Measurements from ENCODE around the gene WDR27.

WDR27 gene

DNA sequence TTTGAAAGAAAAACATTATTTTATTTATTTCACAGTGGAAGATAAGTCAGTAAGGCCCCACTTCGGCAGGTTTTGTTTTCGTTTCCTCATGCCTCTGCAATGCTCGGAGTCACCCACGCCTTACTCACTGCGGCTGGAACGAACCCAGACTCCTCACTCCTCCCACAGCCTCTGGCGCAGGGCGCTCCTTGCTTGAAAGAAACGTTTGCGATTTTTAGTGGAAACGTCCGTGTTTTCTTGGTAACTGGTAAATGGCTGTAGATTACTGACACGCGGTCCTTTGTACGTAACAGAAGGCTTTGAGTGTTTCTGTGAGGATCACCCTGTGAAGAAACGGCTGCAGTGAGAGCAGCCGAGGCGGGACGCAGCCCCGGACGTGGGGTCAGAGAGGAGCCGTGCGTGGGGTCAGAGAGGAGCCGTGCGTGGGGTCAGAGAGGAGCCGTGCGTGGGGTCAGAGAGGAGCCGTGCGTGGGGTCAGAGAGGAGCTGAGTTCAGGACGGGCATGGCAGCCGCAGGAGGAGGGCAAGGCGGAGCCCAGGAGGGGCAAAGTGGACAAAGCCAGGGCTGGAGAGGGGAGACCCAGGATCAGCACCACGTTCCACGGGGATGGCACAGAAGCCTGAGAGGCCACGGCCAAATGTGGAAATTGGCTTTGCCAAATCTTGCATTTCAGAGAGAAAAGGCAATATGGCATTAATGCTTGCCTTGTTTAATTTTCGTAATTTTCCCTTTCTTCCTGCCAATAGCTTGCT lies 249.5 kb downstream of the WDR27 start:
- Histone ChIP-seq H3K4me1 (no peaks in the 10 kb centered on the region), H3K4me3 (ENCODE audit: low read depth, low read length) (no peak overlapping the region), H3K36me3 (no peaks in the 10 kb centered on the region), H3K27me3 (no peaks in the 10 kb centered on the region), H3K9me3 (no peaks in the 10 kb centered on the region)
- TF ChIP-seq, protein P1, sequence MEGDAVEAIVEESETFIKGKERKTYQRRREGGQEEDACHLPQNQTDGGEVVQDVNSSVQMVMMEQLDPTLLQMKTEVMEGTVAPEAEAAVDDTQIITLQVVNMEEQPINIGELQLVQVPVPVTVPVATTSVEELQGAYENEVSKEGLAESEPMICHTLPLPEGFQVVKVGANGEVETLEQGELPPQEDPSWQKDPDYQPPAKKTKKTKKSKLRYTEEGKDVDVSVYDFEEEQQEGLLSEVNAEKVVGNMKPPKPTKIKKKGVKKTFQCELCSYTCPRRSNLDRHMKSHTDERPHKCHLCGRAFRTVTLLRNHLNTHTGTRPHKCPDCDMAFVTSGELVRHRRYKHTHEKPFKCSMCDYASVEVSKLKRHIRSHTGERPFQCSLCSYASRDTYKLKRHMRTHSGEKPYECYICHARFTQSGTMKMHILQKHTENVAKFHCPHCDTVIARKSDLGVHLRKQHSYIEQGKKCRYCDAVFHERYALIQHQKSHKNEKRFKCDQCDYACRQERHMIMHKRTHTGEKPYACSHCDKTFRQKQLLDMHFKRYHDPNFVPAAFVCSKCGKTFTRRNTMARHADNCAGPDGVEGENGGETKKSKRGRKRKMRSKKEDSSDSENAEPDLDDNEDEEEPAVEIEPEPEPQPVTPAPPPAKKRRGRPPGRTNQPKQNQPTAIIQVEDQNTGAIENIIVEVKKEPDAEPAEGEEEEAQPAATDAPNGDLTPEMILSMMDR (IDR thresholded peaks at IDR 0.05; ENCODE audit: low read depth, low read length), result no peak
- no peak for DNase-seq

DNA sequence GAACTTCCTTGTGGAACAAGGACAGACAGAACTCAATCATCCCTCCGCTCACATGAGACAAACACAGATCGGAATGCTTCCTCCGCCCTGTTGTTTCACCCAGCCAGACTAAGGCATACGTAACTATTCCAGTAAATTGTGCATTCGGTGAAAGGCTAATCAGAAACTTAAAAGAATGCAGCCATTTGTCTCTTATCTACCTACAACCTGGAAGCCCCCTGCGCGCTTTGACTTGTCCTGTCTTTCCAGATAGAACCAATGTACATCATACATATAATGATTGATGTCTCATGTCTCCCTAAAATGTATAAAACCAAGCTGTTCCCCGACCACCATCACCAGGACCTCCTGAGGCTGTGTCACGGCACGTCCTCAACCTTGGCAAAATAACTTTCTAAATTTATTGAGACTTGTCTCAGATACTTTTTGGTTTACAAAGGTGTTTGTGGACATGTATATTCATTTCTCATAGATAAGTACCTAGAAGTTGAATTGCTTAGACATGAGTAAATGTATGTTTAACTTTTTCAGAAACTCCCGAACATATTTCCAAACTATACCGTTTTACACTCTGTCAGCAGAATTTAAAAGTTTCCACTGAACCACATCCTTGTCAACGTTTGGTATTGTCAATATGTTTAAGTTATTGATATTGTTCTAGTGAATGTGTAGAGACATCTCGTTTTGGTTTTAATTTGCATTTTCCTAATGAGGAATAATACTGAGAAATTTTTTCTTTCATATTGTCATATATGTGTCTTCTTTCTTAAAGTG lies 250.6 kb downstream of the WDR27 start:
- DNase-seq, result no peak
- H3K4me3 ChIP-seq (ENCODE audit: low read depth, low read length), result no peak overlapping the region
- H3K4me1 ChIP-seq, result no peaks in the 10 kb centered on the region
- H3K27me3 ChIP-seq, result no peaks in the 10 kb centered on the region
- H3K36me3 ChIP-seq, result no peaks in the 10 kb centered on the region
- TF ChIP-seq, protein P1 (IDR thresholded peaks at IDR 0.05; ENCODE audit: low read depth, low read length), result no peak
- no peaks in the 10 kb centered on the region for H3K9me3 ChIP-seq

DNA sequence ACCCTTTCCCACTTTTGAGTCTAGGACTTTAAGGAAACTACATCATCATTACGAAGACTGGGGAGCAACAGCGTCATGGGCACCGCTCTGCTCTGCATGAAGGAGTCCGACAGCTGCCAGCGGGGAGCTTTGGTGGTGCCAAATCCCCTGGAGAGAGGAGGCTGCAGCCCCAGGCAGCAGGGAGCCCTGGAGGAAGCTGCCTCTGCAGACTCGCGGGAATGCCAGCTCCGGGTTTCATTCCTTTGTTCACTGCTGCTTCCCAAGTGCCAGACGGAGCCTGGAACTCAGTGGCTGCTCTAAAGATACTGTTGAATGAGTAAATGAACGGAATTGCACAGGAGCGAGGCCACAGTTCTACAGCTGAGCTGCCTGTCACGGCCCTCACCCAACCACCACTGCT lies 251.7 kb downstream of the WDR27 start:
- Histone ChIP-seq H3K27me3 (no peaks in the 10 kb centered on the region), H3K4me3 (ENCODE audit: low read depth, low read length) (no peak overlapping the region), H3K4me1 (no peaks in the 10 kb centered on the region), H3K36me3 (no peaks in the 10 kb centered on the region), H3K9me3 (no peaks in the 10 kb centered on the region)
- TF ChIP-seq, protein P1 (IDR thresholded peaks at IDR 0.05; ENCODE audit: low read depth, low read length), result no peak
- no peak for DNase-seq

DNA sequence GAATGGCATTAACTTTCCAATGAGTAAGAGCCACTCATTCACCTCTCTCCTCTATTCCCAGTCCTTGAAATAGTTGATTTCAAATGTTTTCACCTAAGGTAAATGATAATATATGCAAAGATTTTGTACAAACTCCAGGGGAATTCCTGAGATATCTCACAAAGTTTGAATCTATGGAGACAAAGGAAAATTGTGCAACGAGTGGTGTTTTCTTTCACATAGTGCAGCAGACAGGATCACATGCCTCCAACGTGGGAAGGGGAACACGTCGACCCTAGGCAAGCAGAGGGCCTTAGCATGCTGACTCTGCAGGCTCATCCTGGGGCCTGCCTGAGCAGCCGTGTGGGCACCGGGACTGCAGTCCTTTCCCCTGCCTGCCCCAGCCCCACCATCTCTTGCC lies 252.6 kb downstream of the WDR27 start:
- DNase-seq, result no peak
- Histone ChIP-seq H3K9me3 (no peaks in the 10 kb centered on the region), H3K4me3 (ENCODE audit: low read depth, low read length) (no peak overlapping the region), H3K4me1 (no peaks in the 10 kb centered on the region), H3K27me3 (no peaks in the 10 kb centered on the region), H3K36me3 (no peaks in the 10 kb centered on the region)
- TF ChIP-seq, protein P1 (IDR thresholded peaks at IDR 0.05; ENCODE audit: low read depth, low read length), result no peak

DNA sequence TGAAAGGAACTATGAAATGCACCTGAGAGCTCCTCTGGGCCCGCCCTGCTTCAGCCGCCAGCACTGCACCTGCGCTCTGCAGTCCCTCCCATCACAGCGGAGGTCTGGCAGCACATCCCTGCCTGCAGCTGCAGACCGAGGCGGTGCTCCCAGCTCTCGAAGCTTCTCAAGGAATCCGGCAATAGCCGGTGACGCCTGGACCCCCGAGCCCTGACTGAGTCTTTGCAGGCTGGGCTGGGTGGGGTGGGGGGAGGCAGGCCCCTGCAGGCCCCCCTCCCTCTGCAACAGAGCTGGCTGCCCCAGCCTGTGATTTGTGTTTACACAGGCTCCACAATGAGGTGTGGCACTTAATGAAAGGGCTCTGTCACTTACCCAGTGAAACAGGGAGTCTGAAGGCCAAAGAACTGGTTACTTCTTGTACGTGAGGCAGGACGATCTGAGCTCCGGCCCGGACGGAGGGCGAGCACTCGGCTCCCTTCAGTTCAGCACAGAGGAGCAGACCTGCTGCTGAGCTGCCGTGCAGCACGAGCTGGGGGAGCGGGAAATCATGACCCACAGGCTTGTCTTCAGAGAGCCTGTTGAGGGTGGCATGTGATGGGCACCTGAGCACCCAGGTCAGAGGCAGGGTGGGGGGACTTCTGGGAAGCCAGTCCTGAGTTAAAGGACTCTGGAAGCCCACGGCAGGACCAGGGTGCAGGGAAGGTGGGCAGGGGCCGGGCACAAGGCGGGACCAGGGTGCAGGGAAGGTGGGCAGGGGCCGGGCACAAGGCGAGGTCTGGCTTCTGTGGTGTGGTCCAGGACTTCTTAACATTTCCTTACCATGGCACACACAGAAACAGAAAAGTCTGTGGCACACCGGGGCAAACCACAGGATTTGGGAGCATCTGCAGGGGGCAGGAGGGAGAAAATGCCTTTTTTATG lies 255.9 kb downstream of the WDR27 start:
- Histone ChIP-seq H3K27me3 (no peaks in the 10 kb centered on the region), H3K36me3 (no peaks in the 10 kb centered on the region), H3K4me1 (no peaks in the 10 kb centered on the region), H3K4me3 (ENCODE audit: low read depth, low read length) (no peak overlapping the region), H3K9me3 (no peaks in the 10 kb centered on the region)
- no peak for DNase-seq
- TF ChIP-seq, protein P1 (IDR thresholded peaks at IDR 0.05; ENCODE audit: low read depth, low read length), result no peak

Data from BE2C (cell line).